DOHH2 (cell line): ENCODE results near the gene ENTPD1.

Experiments
- EZH2phosphoT487 ChIP-seq: fragments of 200-600 bp; sonication (generic); IDR thresholded peaks from 2 replicates; pipeline ENCODE4 v1.6.1; 2017; ENCODE audit warnings: borderline replicate concordance, mild to moderate bottlenecking, antibody characterized with exemption, low read length, moderate library complexity, mixed read lengths
- TF ChIP-seq, protein P1 (sequence below): fragments of 200-600 bp; sonication (generic); IDR thresholded peaks from one replicate; pipeline ENCODE4 v1.5.1; 2014; ENCODE audit warnings: antibody characterized with exemption, mild to moderate bottlenecking, low read depth, low read length; ENCODE audit not compliant: poor library complexity, severe bottlenecking

DNA sequence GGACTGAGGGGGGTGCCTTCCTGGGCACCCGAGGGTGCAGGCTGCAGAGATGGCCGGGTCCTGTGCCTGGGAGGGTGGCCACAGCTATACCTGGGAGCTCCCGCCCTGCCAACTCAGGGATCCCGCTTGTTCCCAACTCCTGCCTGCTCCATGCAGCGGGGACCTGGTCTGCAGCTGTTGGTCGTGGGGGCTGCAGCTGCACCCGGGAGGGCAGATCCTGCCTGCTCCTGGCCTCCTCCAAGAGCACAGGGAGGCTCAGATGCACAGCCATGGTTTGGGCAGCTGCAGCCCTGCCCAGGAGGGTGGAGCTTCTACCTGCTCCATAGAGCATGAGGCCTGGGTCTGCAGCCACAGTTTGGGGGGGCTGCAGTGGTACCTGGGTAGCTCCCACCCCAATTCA, 49.0 kb upstream of the ENTPD1 start:
- TF ChIP-seq, protein P1, sequence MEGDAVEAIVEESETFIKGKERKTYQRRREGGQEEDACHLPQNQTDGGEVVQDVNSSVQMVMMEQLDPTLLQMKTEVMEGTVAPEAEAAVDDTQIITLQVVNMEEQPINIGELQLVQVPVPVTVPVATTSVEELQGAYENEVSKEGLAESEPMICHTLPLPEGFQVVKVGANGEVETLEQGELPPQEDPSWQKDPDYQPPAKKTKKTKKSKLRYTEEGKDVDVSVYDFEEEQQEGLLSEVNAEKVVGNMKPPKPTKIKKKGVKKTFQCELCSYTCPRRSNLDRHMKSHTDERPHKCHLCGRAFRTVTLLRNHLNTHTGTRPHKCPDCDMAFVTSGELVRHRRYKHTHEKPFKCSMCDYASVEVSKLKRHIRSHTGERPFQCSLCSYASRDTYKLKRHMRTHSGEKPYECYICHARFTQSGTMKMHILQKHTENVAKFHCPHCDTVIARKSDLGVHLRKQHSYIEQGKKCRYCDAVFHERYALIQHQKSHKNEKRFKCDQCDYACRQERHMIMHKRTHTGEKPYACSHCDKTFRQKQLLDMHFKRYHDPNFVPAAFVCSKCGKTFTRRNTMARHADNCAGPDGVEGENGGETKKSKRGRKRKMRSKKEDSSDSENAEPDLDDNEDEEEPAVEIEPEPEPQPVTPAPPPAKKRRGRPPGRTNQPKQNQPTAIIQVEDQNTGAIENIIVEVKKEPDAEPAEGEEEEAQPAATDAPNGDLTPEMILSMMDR = no peak
- TF ChIP-seq EZH2phosphoT487 = no peak
